WERI-Rb-1 (cell line): ENCODE data around the gene PLPP7.
"Not testable (repeated sequence)": the region's sequence is repeated elsewhere in the genome, so short reads cannot be mapped to it uniquely, and the experiment has no call there.

Experiments
- DNase-seq: peaks from one replicate; pipeline ENCODE4 v3.0.0-alpha.2; 2020
- H3K27ac ChIP-seq: fragments of 250-450 bp; sonication (Bioruptor Pico); 2 replicates; pipeline ENCODE4 v1.5.1; 2020; ENCODE audit warnings: mild to moderate bottlenecking, moderate library complexity
- H3K27me3 ChIP-seq: fragments of 250-450 bp; sonication (Bioruptor Pico); 2 replicates; pipeline ENCODE4 v1.5.1; 2021; ENCODE audit warnings: mild to moderate bottlenecking, low read depth, moderate library complexity; ENCODE audit not compliant: insufficient read depth, severe bottlenecking
- H3K36me3 ChIP-seq: fragments of 250-450 bp; sonication (Bioruptor Pico); 2 replicates; pipeline ENCODE4 v1.5.1; 2020; ENCODE audit warnings: mild to moderate bottlenecking, moderate library complexity
- H3K4me3 ChIP-seq: 2 replicates; pipeline ENCODE4 v1.5.1; 2011; ENCODE audit warnings: low read depth, mild to moderate bottlenecking, control low read depth, low read length
- H3K9me3 ChIP-seq: fragments of 250-450 bp; sonication (Bioruptor Pico); 2 replicates; pipeline ENCODE4 v1.5.1; 2021; ENCODE audit warnings: mild to moderate bottlenecking, moderate library complexity; ENCODE audit not compliant: severe bottlenecking
- CTCF ChIP-seq: IDR thresholded peaks from 2 replicates; pipeline ENCODE4 v1.5.1; 2011; ENCODE audit warnings: low read depth, mild to moderate bottlenecking, control low read depth, inconsistent platforms, low read length

Gene PLPP7

GRCh38 chr9:131289301-131290035, at the start of gene PLPP7:
Gene PLPP7, plus strand, starts transcription at chr9:131289723. Its CDS starts 275 bp downstream, at chr9:131289998.
- Histone ChIP-seq H3K27me3 (no peaks in the 10 kb centered on the region), H3K9me3 (peaks cover 2% of the 10 kb centered on the region), H3K27ac (peak within 1 kb of the TSS; percentile 72), H3K36me3 (no peaks in the 10 kb centered on the region; the same call in 1 of the 2 replicates), H3K4me3 (peak within 1 kb of the TSS; percentile 26)
- no peak for TF ChIP-seq CTCF
- DNase-seq = peak; percentile 84

- Histone ChIP-seq H3K4me3 (no peak overlapping the region), H3K36me3 (peaks cover 9% of the 10 kb centered on the region), H3K27me3 (no peaks in the 10 kb centered on the region), H3K27ac (no peak overlapping the region), H3K9me3 (peaks cover 4% of the 10 kb centered on the region)
- no peak for DNase-seq
- no peak for TF ChIP-seq CTCF
Measured at GRCh38 chr9:131240047-131240921, 49.2 kb upstream of the PLPP7 start.

GRCh38 chr9:131244331-131244730, 45.2 kb upstream of the PLPP7 start:
- H3K9me3 ChIP-seq, H3K27me3 ChIP-seq, H3K36me3 ChIP-seq, DNase-seq, H3K4me3 ChIP-seq, H3K27ac ChIP-seq: not testable (repeated sequence)

- H3K36me3 ChIP-seq = no peaks in the 10 kb centered on the region
- H3K27ac ChIP-seq = no peak overlapping the region
- H3K27me3 ChIP-seq = no peaks in the 10 kb centered on the region
- no peak for TF ChIP-seq CTCF
- no peak for DNase-seq
- H3K9me3 ChIP-seq = peaks cover 4% of the 10 kb centered on the region
- H3K4me3 ChIP-seq = no peak overlapping the region
Measured at GRCh38 chr9:131246618-131247017, 42.9 kb upstream of the PLPP7 start.

- H3K4me3 ChIP-seq = no peak overlapping the region
- H3K36me3 ChIP-seq = no peaks in the 10 kb centered on the region
- DNase-seq = no peak
- H3K27me3 ChIP-seq = no peaks in the 10 kb centered on the region
- no peaks in the 10 kb centered on the region for H3K9me3 ChIP-seq
- no peak for TF ChIP-seq CTCF
- no peak overlapping the region for H3K27ac ChIP-seq
Measured at GRCh38 chr9:131252120-131252519, 37.4 kb upstream of the PLPP7 start.

GRCh38 chr9:131253891-131254491, 35.5 kb upstream of the PLPP7 start:
- no peak overlapping the region; the same call in 1 of the 2 replicates for H3K27ac ChIP-seq
- no peak overlapping the region for H3K4me3 ChIP-seq
- H3K9me3 ChIP-seq = no peaks in the 10 kb centered on the region
- no peak for DNase-seq
- no peaks in the 10 kb centered on the region for H3K27me3 ChIP-seq
- no peak for TF ChIP-seq CTCF
- H3K36me3 ChIP-seq = no peaks in the 10 kb centered on the region
